Measurements from ENCODE around the gene TBCD.

Gene TBCD

GRCh38 chr17:82832881-82833475 lies 81.1 kb downstream of the TBCD start:
- no peak for DNase-seq (ENCODE audit: low read depth)

- no peak for DNase-seq (ENCODE audit: low read depth)
Observed at GRCh38 chr17:82835122-82835521, 83.3 kb downstream of the TBCD start.

- DNase-seq (ENCODE audit: low read depth): peak; percentile 7
Observed at GRCh38 chr17:82835766-82836512, 84.1 kb downstream of the TBCD start.

- DNase-seq (ENCODE audit: low read depth): no peak
Observed at GRCh38 chr17:82836823-82837357, 85.0 kb downstream of the TBCD start.

- no peak for DNase-seq (ENCODE audit: low read depth)
Observed at GRCh38 chr17:82837586-82838320, 85.9 kb downstream of the TBCD start.

GRCh38 chr17:82838386-82839063 lies 86.7 kb downstream of the TBCD start:
- no peak for DNase-seq (ENCODE audit: low read depth)

GRCh38 chr17:82839617-82840292 lies 87.9 kb downstream of the TBCD start, which contains the start of gene ZNF750:
TSS of gene ZNF750 (minus strand) at chr17:82840022. CDS start at chr17:82832454, 7,568 bp downstream.
- DNase-seq (ENCODE audit: low read depth): no peak

- no peak for DNase-seq (ENCODE audit: low read depth)
Observed at GRCh38 chr17:82840431-82840831, 88.6 kb downstream of the TBCD start.

- no peak for DNase-seq (ENCODE audit: low read depth)
Observed at GRCh38 chr17:82841921-82842596, 90.2 kb downstream of the TBCD start.

GRCh38 chr17:82843904-82844680 lies 92.2 kb downstream of the TBCD start:
- DNase-seq (ENCODE audit: low read depth): no peak

- DNase-seq (ENCODE audit: low read depth): no peak
Observed at GRCh38 chr17:82844796-82845162, 92.9 kb downstream of the TBCD start.

GRCh38 chr17:82845163-82845807 lies 93.4 kb downstream of the TBCD start:
- no peak for DNase-seq (ENCODE audit: low read depth)

- no peak for DNase-seq (ENCODE audit: low read depth)
Observed at GRCh38 chr17:82846061-82846691, 94.3 kb downstream of the TBCD start.

GRCh38 chr17:82848022-82848592 lies 96.2 kb downstream of the TBCD start:
- DNase-seq (ENCODE audit: low read depth): peak; percentile 8

- no peak for DNase-seq (ENCODE audit: low read depth)
Observed at GRCh38 chr17:82849076-82849945, 97.4 kb downstream of the TBCD start.

- no peak for DNase-seq (ENCODE audit: low read depth)
Observed at GRCh38 chr17:82851381-82851780, 99.5 kb downstream of the TBCD start.

- no peak for DNase-seq (ENCODE audit: low read depth)
Observed at GRCh38 chr17:82854226-82854625, 102.4 kb downstream of the TBCD start.

- DNase-seq (ENCODE audit: low read depth): no peak
Observed at GRCh38 chr17:82856361-82856760, 104.5 kb downstream of the TBCD start.
